HCT116 (cell line): ENCODE data around the gene CDCP2.

ENCODE experiments used
- ATF3 ChIP-seq: IDR thresholded peaks from 2 replicates; pipeline ENCODE4 v1.6.1; 2012
- CEBPB ChIP-seq: IDR thresholded peaks from 2 replicates; pipeline ENCODE4 v1.6.1; 2012; ENCODE audit warnings: low read depth
- CTCF ChIP-seq, 3 experiments: fragments of 200-600 bp in 1 of 3; sonication (generic) in 1 of 3; IDR thresholded peaks in 2 of 3; conservative IDR thresholded peaks in 1 of 3; 2 replicates each; pipeline ENCODE4 v1.5.1; 2012 to 2017; ENCODE audit warnings: low read depth in 2 of 3, low read length in 2 of 3, antibody characterized with exemption in 1 of 3, borderline replicate concordance in 1 of 3, control low read depth in 1 of 3, mild to moderate bottlenecking in 1 of 3, mixed read lengths in 1 of 3, mixed run types in 1 of 3, moderate library complexity in 1 of 3; ENCODE audit not compliant: insufficient read depth in 1 of 3
- EZH2 ChIP-seq: fragments of 200-600 bp; sonication (generic); IDR thresholded peaks from 2 replicates; pipeline ENCODE4 v1.6.1; 2017; ENCODE audit warnings: antibody characterized with exemption, mixed run types
- JUND ChIP-seq: IDR thresholded peaks from 2 replicates; pipeline ENCODE4 v1.6.1; 2012
- MAX ChIP-seq: IDR thresholded peaks from 2 replicates; pipeline ENCODE4 v1.6.1; 2012
- POLR2A ChIP-seq: IDR thresholded peaks from 2 replicates; pipeline ENCODE4 v1.7.0; 2011; ENCODE audit warnings: borderline replicate concordance; ENCODE audit not compliant: insufficient read depth, insufficient read length; ENCODE audit errors: extremely low read depth
- POLR2AphosphoS5 ChIP-seq: IDR thresholded peaks from 2 replicates; pipeline ENCODE4 v1.6.1; 2011; ENCODE audit warnings: mild to moderate bottlenecking, low read depth, low read length, moderate library complexity
- REST ChIP-seq: IDR thresholded peaks from 2 replicates; pipeline ENCODE4 v1.6.1; 2012; ENCODE audit warnings: low read depth
- SP1 ChIP-seq: IDR thresholded peaks from 2 replicates; pipeline ENCODE4 v1.6.1; 2012; ENCODE audit warnings: low read depth
- TCF7L2 ChIP-seq: IDR thresholded peaks from 2 replicates; pipeline ENCODE4 v1.7.0; 2011; ENCODE audit warnings: borderline replicate concordance, inconsistent platforms; ENCODE audit not compliant: insufficient read depth, insufficient read length; ENCODE audit errors: extremely low read depth
- YY1 ChIP-seq: IDR thresholded peaks from 2 replicates; pipeline ENCODE4 v1.6.1; 2011; ENCODE audit warnings: low read length, low read depth, moderate library complexity, mild to moderate bottlenecking; ENCODE audit not compliant: insufficient replicate concordance; ENCODE audit errors: extremely low read depth
- ZBTB33 ChIP-seq: IDR thresholded peaks from 2 replicates; pipeline ENCODE4 v1.6.1; 2011; ENCODE audit warnings: mild to moderate bottlenecking, low read length, moderate library complexity; ENCODE audit not compliant: insufficient replicate concordance; ENCODE audit errors: extremely low read depth
- ZNF274 ChIP-seq: fragments of 200-500 bp; sonication (Bioruptor generic); IDR thresholded peaks from 2 replicates; pipeline ENCODE4 v1.6.1; 2014; ENCODE audit warnings: mild to moderate bottlenecking, low read depth, low read length, inconsistent platforms

- TF ChIP-seq EZH2 (no peak), MAX (no peak), CTCF (IDR thresholded peaks at IDR 0.05 in 2 of 3, conservative IDR thresholded peaks at IDR 0.05 in 1 of 3; ENCODE audit: borderline replicate concordance in 1 of 3, insufficient read depth in 1 of 3, low read depth in 2 of 3, low read length in 2 of 3) (no peak), SP1 (no peak), POLR2AphosphoS5 (no peak), POLR2A (no peak), CEBPB (no peak), TCF7L2 (no peak), REST (no peak), ZBTB33 (no peak), JUND (no peak), ATF3 (no peak), YY1 (no peak), ZNF274 (no peak)
These were observed 3.4 kb upstream of the CDCP2 start for GRCh38 chr1:54156201-54156600.
